Parathyroid adenoma (tissue), 2 donors: Measurements from ENCODE around the gene C9orf78.
A peak's percentile ranks its signal among the peaks of the same experiment; 100 is the strongest.

Experiments used
- H2AFZ ChIP-seq: fragments of 300-600 bp; sonication (generic); one replicate; pipeline ENCODE4 v1.7.0; 2017; ENCODE audit warnings: antibody characterized with exemption, mild to moderate bottlenecking
- H3K27ac ChIP-seq: fragments of 300-600 bp; sonication (generic); one replicate; pipeline ENCODE4 v1.7.0; 2017
- H3K27me3 ChIP-seq: fragments of 300-600 bp; sonication (generic); one replicate; pipeline ENCODE4 v1.7.0; 2017; ENCODE audit warnings: low read length; ENCODE audit not compliant: control insufficient read depth, insufficient read depth
- H3K36me3 ChIP-seq: fragments of 300-600 bp; sonication (generic); one replicate; pipeline ENCODE4 v1.7.0; 2017; ENCODE audit warnings: low read length; ENCODE audit not compliant: control insufficient read depth, insufficient read depth
- H3K4me1 ChIP-seq: fragments of 300-600 bp; sonication (generic); one replicate; pipeline ENCODE4 v1.7.0; 2017; ENCODE audit warnings: control low read depth
- H3K4me2 ChIP-seq: fragments of 300-600 bp; sonication (generic); one replicate; pipeline ENCODE4 v1.7.0; 2017; ENCODE audit warnings: low read length
- H3K4me3 ChIP-seq: fragments of 300-600 bp; sonication (generic); one replicate; pipeline ENCODE4 v1.7.0; 2017; ENCODE audit warnings: low read depth, low read length
- H3K79me2 ChIP-seq: fragments of 300-600 bp; sonication (generic); one replicate; pipeline ENCODE4 v1.7.0; 2017; ENCODE audit warnings: control low read depth
- H3K9ac ChIP-seq: fragments of 300-600 bp; sonication (generic); one replicate; pipeline ENCODE4 v1.7.0; 2017; ENCODE audit warnings: mild to moderate bottlenecking
- H3K9me3 ChIP-seq: fragments of 300-600 bp; sonication (generic); one replicate; pipeline ENCODE4 v1.7.0; 2017; ENCODE audit warnings: low read length; ENCODE audit not compliant: control insufficient read depth
- CTCF ChIP-seq: fragments of 300-600 bp; sonication (generic); IDR thresholded peaks from one replicate; pipeline ENCODE4 v1.7.0; 2017; ENCODE audit warnings: antibody characterized with exemption, mild to moderate bottlenecking
- donor health status: primary hyperparathyroidism.

C9orf78 gene

GRCh38 chr9:129809346-129809745 lies 25.7 kb downstream of the C9orf78 start:
- Histone ChIP-seq H3K4me2 (no peak overlapping the region), H3K36me3 (no peaks in the 10 kb centered on the region), H3K4me3 (no peak overlapping the region), H3K9me3 (no peaks in the 10 kb centered on the region), H2AFZ (no peak overlapping the region), H3K9ac (no peak overlapping the region), H3K4me1 (no peaks in the 10 kb centered on the region), H3K27ac (no peak overlapping the region), H3K27me3 (no peaks in the 10 kb centered on the region), H3K79me2 (no peaks in the 10 kb centered on the region)
- no peak for TF ChIP-seq CTCF

GRCh38 chr9:129806061-129806460 lies 29.0 kb downstream of the C9orf78 start:
- H3K36me3 ChIP-seq, result no peaks in the 10 kb centered on the region
- H3K4me2 ChIP-seq, result no peak overlapping the region
- H3K4me3 ChIP-seq, result no peak overlapping the region
- TF ChIP-seq CTCF, result no peak
- peaks cover 4% of the 10 kb centered on the region for H3K4me1 ChIP-seq
- no peaks in the 10 kb centered on the region for H3K79me2 ChIP-seq
- H2AFZ ChIP-seq, result no peak overlapping the region
- no peaks in the 10 kb centered on the region for H3K9me3 ChIP-seq
- no peaks in the 10 kb centered on the region for H3K27me3 ChIP-seq
- H3K9ac ChIP-seq, result no peak overlapping the region
- no peak overlapping the region for H3K27ac ChIP-seq

GRCh38 chr9:129803676-129804060 lies 31.4 kb downstream of the C9orf78 start:
- TF ChIP-seq CTCF, result no peak
- Histone ChIP-seq H3K4me2 (peak overlapping the region; percentile 64), H3K4me3 (peak overlapping the region; percentile 79), H2AFZ (peak overlapping the region; percentile 85), H3K4me1 (peaks cover 4% of the 10 kb centered on the region), H3K36me3 (no peaks in the 10 kb centered on the region), H3K9ac (no peak overlapping the region), H3K9me3 (no peaks in the 10 kb centered on the region), H3K27ac (no peak overlapping the region), H3K79me2 (no peaks in the 10 kb centered on the region), H3K27me3 (no peaks in the 10 kb centered on the region)

- Histone ChIP-seq H3K27me3 (no peaks in the 10 kb centered on the region), H2AFZ (peak within 1 kb of the TSS; percentile 85), H3K4me1 (peaks cover 4% of the 10 kb centered on the region), H3K9ac (no peak within 1 kb of the TSS), H3K9me3 (no peaks in the 10 kb centered on the region), H3K27ac (peak within 1 kb of the TSS; percentile 51), H3K79me2 (no peaks in the 10 kb centered on the region), H3K4me3 (peak within 1 kb of the TSS; percentile 79), H3K4me2 (peak within 1 kb of the TSS; percentile 64), H3K36me3 (no peaks in the 10 kb centered on the region)
- no peak for TF ChIP-seq CTCF
Observed at GRCh38 chr9:129802833-129803675, 32.0 kb downstream of the C9orf78 start, which contains the start of gene TOR1B. TOR1B (plus strand) TSS chr9:129803184; CDS start chr9:129803213, 29 bp downstream.

GRCh38 chr9:129801504-129801903 lies 33.6 kb downstream of the C9orf78 start:
- H3K36me3 ChIP-seq, result no peaks in the 10 kb centered on the region
- no peak overlapping the region for H3K4me2 ChIP-seq
- no peaks in the 10 kb centered on the region for H3K79me2 ChIP-seq
- H3K4me3 ChIP-seq, result no peak overlapping the region
- H3K27me3 ChIP-seq, result no peaks in the 10 kb centered on the region
- peaks cover 4% of the 10 kb centered on the region for H3K4me1 ChIP-seq
- H3K9ac ChIP-seq, result no peak overlapping the region
- H3K9me3 ChIP-seq, result no peaks in the 10 kb centered on the region
- no peak overlapping the region for H2AFZ ChIP-seq
- TF ChIP-seq CTCF, result no peak
- H3K27ac ChIP-seq, result no peak overlapping the region
